NCI-H2171 (cell line): ENCODE measurements around the gene FNBP1.
"Not testable (repeated sequence)": the region's sequence is repeated elsewhere in the genome, so short reads cannot be mapped to it uniquely, and the experiment has no call there.

ENCODE experiments used
- DNase-seq: peaks from one replicate; lab custom pipeline; 2025; lab: John Stamatoyannopoulos, UW

FNBP1 gene

DNA sequence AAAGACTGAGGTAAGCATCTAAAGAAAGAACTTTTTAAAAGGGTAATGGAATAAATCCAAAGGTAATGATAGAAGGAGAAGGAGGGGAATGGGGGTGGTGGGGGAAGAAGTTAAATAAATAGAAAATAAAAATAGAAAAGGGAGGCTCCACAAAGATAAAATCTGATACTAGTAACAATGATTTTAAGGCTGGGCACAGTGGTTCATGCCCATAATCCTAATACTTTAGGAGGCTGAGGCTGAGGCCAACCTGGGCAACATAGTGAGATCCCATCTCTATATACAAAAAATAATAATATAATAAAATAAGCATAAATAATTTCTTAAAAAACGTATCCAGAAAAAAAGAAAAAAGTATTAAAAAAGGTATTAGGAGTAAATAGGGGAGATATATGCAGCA, 89.3 kb downstream of the FNBP1 start:
- no peak for DNase-seq

DNA sequence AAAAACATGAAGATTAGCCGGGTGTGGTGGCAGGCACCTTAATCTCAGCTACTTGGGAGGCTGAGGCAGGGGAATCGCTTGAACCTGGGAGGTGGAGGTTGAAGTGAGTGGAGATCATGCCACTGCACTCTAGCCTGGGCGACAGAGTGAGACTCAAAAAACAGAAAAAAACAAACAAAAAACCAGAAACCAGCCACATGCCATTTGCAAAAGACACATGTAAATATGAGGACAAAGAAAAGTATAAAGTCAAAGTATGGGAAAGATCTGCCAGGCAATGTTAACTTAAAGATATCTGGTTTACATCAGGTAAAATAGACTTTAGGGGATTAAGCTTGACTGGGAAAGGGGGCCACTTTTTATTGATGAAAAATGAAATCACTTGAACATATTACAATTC, 90.7 kb downstream of the FNBP1 start:
- no peak for DNase-seq

DNA sequence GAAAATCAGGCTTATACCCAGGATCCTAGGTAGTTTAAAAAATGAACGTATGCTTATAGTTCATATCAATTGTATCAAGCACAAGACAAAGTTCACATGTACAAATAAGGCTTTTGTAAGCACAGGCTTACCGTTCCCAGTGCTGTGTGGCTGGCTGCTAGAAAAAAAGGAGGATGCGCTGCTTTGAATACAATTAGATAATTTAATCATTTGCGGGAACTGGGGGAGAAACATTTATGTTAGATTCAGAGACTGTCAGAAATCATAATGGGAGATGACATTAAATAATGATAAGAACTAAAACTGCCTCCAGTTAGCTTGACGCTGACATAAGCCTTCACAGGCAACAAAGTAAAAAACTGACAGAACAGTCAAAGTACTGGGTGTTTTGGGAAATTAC, 93.2 kb downstream of the FNBP1 start:
- no peak for DNase-seq

DNA sequence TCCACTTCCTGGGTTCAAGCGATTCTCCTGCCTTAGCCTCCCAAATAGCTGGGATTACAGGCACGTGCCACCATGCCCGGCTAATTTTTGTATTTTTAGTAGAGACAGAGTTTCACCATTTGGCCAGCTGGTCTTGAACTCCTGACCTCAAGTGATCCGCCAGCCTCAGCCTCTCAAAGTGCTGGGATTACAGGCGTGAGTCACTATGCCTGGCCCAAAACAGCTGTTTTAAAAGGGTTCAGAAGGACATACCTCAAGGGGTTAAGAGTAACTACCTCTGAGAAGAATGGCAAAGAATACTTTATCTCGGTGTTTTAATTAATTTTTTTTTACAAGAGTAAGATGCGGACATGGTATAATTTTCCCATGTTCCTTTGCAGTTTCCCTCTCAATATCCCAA, 94.4 kb downstream of the FNBP1 start:
- not testable (repeated sequence) for DNase-seq

DNA sequence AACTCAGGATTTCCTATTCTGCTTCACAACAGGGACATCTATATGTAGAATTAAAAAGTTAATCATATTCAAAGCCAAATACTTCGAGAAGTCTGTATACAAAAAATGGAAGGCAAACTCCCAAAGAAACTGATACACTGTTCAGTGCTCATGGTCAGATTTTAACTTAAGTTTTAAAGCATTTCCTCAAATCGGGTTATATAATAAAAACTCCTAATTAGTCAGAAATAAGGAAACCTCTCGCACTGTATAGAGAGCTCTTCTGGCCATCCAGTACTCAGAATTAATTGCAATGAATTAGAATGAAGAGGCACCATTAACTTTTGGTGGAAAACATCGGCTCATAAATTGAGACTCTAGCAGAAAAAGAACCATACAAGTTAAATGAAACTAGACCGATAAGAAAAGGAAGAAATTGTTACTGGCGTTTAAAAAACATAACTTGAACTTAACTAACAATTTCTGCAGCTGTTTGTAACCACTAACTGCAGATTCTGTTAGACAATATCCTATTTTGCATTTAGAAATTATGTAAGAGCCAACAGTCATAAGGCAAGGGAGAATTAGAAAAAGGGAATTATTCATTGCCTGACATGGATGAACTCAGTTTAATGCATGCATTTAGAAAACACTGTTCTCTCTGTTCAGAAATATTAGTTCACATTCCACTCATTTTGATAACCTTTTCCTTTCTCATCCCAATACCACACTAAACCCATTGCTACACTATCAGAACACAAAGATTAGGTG, 96.6 kb downstream of the FNBP1 start:
- no peak for DNase-seq

DNA sequence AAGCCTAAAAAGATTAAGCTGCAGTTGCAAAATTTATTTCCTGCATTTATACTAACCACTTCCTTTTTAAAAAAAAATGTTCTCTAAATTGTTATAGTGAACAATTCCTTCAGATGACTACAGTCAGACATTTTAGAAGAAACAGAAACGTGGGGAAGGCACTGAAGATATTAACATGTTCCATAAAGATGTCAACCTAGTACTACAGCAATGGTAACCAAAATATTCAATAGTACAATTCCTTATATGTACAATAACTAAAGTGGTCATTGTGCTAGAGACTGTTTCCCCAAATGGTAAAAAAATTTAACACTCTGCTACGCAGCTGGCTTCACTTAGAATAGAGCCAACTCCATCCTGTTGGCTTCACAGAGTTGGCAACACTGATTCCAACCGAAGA, 97.7 kb downstream of the FNBP1 start:
- no peak for DNase-seq

DNA sequence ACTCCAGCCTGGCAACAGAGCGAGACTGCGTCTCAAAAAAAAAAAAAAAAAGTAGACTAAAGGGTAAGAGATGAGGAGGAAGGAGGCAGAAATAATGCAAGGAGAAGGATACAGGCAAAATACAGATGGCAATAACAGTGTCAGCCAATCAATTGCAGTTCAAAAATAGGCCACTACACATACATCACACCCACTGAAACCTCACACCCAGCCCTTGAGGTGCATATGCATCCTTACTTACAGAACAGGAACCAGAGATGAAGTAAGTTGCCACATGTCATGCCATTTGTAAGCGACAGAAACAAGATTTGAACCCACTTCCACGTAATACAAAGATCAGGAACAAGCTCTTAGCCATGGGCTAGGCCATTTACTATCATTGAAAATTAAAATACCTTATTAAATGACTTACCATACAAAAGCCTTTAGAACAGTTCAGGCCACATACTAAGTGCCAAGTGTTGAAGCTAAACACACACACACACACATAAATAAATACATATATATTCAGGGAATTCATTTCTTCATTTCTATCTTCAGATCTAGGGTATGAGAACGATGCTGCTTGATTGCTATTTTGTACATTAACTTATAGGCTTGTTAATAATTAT, 98.4 kb downstream of the FNBP1 start:
- no peak for DNase-seq

DNA sequence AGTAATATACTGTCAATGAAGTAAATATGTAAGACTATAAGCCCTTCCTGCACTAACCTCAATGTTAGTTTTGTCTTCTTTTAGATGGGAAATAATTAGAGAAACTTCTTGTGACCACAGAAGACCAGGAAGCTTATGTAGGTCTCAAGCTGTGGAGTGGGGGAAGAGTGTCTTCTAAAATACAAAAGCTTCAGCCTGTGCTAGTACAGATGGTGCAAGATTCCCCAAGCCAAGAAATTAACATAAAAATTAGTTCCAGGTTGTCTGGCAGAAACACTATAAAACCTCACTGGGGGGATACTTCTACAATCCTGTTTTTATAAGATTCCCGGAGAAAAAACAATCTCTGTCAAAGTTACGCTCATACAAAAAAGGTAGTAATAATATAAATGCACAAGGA, 103.6 kb downstream of the FNBP1 start:
- DNase-seq = no peak

DNA sequence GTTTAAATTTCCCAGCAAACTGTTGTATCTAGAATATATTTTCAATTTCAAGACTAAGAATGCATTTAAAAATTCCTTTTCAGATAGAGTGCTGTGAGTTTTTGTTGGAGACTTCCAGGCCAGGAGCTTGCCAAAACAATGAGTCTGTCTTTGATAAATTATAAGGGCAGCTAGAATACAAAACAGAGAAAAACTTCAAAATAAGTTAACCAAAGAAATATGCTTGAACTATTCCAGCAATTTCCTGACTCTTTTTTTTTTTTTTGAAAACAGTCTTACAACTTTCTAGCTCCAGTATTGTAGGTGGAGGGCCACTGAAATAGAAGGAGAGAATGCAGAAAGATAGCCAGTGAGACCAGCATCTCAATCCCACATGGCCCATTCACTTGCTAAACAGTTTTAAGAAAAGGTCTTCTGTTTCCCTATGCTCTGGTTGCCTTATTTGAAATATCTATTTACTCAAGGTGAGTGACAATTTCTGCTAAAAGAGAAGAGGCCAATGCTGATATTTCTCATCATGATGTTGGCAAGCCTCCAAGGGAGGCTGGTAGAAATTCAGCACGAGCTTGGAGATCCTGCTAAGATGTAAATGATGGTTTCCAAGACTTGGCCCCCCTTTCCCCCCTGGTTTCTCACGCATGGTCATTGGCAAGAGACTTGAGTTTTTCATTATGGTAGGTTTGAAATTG, 104.6 kb downstream of the FNBP1 start:
- DNase-seq = no peak

DNA sequence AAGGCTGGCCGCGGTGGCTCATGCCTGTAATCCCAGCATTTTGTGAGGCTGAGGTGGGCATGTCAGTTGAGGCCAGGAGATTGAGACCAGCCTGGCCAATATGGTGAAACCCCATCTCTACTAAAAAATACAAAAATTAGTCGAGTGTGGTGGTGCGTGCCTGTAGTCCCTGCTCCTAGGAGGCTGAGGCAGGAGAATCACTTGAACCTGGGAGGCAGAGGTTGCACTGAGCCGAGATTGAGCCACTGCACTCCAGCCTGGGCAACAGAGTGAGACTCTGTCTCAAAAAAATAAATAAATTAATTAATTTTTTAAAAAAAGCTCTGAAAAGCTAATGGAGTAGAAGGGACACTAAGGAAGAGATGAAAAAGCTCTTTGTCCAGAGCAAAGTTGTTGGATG, 105.1 kb downstream of the FNBP1 start:
- DNase-seq = not testable (repeated sequence)

DNA sequence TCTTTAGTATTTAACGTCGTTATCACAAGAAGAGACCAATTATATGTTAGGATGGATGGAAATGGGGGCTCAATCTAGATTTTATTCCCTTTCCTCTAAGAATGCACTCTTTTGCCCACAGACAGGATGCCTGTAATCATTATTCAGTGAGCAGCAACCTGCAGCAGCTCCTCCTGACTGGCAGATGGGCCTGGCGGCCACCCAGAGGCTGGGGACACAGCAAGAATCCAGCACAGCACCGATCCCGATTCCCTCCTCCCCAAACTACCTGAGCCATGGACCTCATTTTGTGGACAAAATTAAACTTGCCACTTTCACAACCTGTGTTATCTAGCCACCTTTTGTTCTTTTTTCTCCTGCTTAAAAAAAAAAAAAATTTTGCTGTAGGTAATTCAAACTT, 106.8 kb downstream of the FNBP1 start:
- DNase-seq = no peak

DNA sequence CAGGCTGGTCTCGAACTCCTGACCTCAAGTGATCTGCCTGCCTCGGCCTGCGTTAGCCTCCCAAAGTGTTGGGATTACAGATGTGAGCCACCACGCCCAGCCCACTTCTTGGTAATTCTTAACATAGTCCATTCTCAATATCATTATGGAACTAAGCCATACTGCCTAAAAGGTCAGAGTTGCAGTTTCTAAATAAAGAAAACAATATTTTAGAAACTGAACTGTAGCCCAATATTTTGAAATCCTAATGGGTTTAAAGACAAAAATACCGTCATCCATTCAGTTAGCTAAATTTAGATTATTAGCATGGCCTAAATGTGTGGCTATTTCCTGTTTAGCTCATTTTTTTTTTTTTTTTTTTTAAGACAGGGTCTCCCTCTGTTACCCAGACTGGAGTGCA, 108.2 kb downstream of the FNBP1 start:
- no peak for DNase-seq

DNA sequence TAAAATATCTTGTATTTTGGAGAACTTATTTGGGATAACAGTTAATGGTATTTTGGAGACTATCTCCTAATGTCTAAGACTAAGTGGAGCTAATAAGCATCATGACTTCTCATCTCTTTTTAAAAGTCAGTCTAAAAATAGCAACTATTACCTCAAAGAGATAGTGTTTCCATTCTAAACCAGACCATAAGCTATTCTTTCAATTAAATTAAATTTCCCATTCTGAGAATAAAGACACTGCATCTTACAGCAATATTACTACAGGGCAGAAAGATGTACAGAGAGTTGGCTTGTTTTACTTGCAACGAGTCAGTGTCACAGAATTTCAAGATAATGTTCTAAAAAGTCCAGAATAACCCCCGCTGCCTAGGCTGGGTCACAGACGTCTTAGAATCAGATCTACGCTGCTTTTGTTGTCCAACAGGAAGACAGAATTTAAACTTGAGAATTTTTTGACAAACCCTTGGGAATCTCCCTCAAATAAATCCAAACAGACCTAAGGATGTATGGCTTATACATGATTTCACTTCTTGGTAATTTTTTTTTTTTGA, 108.9 kb downstream of the FNBP1 start:
- DNase-seq = no peak

DNA sequence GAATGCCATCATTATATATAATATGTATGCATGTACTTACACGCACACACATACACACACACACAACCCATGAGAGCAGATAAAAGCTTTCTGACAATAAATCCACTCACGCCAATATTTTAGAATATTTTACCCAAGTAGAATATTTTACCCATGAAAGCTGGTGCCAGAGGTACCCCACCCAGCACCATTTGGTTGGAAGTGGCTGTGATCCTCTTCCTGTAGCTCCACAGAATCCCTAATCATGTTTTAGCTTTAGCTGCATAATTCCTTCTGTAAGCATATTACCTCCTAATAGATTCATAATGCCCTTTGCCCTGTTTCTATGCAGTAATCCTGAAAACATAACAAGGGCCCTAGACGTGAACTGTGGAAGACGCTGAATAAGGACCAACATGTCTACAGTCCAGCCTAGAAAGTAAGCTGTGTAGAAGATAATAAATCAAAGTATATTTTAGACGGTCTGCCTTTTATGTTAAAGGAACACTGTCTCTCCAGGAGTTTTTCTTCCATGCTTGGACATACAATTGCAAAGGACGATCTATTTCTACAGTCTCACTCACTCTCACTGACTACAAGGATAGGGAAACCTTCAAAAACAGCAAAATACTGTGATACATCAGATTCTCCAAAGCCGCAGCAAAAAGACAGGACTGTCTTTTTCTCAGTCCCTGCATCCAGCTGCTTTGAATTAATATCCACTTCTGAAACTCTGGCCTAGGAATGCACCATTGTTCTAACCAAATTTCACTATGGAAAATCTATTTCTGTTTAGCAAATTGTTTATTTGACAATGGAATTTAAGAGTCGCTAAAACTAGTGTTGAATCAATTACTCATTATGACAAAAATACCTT, 109.6 kb downstream of the FNBP1 start:
- no peak for DNase-seq

DNA sequence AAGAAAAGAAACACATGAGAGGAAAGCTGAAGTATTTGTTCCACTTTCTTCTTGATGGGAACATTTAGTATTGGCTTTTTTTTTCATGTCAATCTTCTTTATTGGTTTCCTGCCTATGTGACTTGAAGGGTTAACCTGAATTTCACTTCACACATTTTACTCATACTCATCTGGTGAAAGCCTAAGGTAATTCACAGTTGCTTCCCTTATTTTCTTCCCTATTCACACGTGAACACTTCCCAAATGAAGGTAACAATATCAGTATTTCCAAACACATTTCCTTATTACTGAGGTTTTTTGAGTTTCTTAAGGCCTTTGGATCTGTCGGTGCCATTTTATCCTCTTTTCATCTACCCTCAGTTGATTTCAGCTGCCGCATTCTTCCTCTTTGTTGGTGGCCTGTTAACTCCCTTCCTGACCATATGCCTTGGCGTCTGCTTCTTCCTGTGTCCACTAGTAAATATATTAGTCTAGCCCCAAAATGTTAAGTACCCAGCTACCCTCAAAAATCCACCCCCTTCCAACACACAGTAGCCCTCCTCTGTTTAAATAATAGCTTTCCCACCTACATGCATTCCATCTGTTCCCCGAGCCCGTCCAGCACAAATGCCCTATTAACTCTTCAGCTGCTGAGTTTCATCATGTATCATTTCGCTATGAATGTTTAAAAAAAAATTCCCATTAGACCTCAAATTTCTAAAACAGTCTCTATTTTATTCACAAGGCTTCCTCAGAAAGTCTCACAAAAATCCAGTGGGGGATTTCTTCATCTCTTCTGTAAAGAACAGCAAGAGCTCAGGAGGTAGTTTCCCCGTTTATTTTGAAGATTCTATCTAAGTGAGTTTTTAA, 110.5 kb downstream of the FNBP1 start:
- DNase-seq = no peak

DNA sequence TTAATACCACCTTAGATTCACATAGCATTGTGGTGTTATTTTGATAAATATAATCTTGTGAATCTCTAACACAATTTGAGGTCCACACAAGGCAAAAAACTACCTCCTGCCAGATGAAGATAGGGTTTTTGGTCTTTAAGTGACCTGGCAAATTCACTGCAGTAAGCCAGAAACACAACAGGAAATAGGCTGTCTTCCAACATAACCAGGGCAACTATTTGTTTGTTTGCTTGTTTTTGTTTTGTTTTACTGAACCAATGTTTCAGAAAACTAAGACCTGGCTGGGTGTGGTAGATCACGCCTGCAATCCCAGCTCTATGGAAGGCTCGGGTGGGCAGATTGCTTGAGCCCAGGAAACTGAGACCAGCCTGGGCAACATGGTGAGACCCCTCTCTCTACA, 112.2 kb downstream of the FNBP1 start:
- no peak for DNase-seq

DNA sequence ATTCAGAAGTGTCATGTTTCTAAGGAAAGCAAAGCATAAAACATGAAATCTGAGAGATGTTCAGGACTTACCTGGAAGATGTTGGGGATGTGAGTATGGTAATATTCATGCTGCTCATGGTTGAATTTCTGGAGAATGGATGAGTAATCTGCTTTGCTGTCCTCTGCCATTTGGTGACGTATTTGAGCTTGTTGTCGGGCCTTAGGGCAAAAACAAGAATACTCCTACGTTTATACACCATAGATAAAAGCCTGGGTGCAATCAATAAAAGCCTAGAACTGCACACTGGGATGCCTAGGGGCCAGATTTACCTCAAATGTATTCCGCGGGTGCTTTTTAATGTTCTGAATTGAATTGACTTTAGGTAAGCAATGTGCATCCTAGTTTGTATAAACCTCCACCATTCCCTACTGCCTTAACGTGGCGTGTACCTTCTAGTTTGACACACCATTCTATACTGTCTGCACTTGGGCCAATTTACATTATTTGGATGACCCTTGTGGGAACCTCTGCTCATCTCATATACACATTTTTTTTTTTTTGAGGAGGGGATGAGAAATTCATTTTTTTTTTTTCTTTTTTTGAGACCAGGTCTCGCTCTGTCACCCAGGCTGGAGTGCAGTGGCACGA, 113.4 kb downstream of the FNBP1 start:
- DNase-seq = no peak

DNA sequence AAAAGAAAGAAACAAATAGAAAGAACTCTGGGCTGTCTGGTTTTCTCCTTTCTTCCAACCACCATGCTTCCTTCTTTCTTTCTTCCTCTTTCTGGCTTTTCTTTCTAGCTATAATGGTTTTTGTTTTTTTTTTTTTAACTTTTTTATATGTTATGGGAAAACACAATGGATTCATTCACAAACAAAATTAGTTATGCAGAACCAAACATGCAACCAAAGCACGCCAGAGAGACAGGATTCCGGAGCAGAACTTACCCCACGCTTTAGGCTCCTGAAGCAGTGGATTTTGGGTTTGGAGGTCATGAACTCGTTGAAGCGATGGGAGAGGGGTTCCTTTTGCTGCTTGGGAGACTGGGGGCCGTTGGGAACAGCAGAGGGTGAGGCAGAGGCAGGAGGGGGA, 119.4 kb downstream of the FNBP1 start:
- no peak for DNase-seq

DNA sequence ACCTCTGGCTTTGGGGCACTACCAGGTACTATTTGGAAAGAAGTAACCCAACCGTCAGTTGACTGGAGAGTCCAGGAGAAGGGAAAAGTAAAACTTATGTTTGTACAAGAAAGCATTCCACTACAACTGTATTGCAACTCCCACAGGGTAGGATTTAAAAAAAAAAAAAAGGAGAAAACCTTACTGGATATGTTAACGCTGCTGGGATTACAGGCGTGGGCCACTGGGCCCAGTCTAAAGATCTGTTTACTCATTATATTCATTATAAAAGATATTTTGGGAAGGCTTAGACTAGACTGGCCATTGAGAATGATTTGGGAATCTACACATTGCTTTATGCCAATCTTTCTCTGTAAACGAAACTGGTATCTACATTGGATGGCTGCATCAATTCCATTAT, 121.1 kb downstream of the FNBP1 start:
- no peak for DNase-seq

DNA sequence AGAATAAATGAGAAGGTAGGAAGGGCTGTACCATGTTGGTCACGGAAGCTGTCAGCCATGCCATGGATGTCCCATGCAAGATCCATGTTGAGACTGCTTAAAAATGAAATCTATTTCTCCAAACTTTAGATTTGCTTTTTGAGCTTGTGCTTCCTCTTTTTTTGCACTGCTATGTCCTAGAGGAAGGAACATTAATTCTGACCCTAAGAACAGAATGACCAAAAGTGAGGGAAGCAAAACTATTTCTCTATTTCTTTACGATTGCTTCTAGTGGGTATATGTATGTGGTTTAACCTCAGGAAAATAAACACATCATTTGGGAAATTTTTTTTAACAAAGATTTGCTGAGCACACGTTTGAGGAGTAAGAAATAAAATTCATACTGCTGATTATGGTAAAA, 123.1 kb downstream of the FNBP1 start:
- no peak for DNase-seq

DNA sequence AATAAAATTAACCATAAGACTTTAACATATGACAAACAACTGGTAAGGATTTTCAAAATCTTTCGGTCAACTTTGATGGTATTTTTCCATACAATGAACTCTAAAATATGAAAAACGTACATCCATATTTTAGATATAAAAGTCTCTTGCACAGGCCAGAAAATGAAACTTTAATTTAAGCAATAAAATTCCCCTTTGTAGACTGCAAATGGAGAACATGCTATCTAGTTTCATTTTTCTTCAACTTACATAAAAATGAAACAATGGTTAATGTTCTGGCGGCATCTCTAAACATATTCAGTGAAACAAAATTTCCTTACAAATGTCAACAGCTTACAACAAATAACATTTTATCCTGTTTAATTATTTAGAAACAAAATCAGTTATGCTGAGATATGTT, 123.7 kb downstream of the FNBP1 start:
- no peak for DNase-seq
